GM21390 (cell line): ENCODE measurements around the gene ZBTB2.

ENCODE experiments used
- ATAC-seq: cut with Tn5 transposase; IDR thresholded peaks from one replicate; pipeline ENCODE4 v1.9.1; 2021; ENCODE audit not compliant: unreplicated experiment

ZBTB2 gene, protein sequence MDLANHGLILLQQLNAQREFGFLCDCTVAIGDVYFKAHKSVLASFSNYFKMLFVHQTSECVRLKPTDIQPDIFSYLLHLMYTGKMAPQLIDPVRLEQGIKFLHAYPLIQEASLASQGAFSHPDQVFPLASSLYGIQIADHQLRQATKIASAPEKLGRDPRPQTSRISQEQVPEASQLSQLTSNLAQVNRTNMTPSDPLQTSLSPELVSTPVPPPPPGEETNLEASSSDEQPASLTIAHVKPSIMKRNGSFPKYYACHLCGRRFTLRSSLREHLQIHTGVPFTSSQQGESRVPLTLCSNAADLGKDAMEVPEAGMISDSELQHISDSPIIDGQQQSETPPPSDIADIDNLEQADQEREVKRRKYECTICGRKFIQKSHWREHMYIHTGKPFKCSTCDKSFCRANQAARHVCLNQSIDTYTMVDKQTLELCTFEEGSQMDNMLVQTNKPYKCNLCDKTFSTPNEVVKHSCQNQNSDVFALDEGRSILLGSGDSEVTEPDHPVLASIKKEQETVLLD

GRCh38 chr6:151391471-151392413, at the start of gene ZBTB2:
Gene ZBTB2 (minus strand): TSS chr6:151391559. CDS start chr6:151373637, 17,922 bp downstream.
- ATAC-seq, result peak; percentile 13

- peak; percentile 46 for ATAC-seq
Measured at GRCh38 chr6:151440930-151441329, 49.6 kb upstream of the ZBTB2 start.

DNA sequence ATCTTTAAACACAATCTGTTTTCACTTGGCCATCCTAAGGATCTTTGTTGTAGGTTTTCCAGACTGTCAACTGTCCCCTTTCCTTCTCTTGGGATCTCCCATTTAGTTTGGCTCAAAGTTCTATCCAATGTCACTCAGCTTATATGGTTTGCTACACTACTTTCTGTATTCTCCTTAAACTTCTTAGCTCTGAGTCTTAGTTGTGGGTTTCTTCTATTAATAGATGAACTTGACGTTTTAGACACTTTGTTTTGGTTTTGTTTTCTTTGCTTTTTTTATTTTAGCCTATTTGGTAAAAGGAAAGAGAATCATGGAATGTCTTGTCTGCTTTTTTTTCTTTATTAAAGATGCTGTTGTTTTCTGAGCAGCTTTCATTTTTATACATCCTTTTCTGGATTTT, 49.1 kb upstream of the ZBTB2 start:
- ATAC-seq, result peak; percentile 67

- no peak for ATAC-seq
Measured at GRCh38 chr6:151437401-151437800, 46.0 kb upstream of the ZBTB2 start.

GRCh38 chr6:151436802-151437201, 45.4 kb upstream of the ZBTB2 start:
- no peak for ATAC-seq

DNA sequence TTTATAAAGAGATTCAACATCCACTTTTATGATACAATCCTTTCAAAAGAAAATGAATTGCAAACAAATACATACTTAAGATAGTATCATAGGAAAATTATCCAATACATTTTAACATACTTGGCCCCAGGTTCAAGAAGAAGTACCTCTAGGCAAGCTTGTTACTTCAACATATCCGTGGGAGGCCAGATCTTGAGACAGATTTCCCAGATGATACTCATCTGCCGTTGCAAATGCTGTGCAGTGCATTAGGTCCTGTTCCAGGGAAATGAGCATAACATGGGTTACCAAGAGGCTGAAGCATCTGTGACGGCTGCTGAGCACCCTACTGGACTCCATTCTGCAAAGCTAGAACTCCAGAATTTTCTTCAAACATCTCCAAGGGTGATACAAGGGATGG, 44.9 kb upstream of the ZBTB2 start:
- no peak for ATAC-seq

DNA sequence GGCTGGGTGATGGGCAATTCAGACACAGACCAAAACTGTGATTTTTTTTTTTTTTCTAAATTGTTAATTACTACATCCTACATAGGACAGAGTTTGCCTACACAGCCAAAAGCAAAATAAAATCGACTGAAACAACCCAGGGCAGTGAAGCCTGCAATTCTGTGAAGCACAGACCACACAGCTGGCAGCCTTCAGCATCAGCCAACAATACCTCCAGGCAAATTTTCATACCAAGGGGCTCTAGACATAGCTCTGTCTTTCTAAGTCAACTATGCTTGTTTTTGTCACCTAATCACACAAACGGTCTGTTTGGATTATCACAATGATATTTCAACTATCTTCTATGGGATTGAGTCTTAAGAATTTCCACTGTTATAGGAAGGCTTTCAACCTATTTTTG, 43.0 kb upstream of the ZBTB2 start:
- no peak for ATAC-seq

DNA sequence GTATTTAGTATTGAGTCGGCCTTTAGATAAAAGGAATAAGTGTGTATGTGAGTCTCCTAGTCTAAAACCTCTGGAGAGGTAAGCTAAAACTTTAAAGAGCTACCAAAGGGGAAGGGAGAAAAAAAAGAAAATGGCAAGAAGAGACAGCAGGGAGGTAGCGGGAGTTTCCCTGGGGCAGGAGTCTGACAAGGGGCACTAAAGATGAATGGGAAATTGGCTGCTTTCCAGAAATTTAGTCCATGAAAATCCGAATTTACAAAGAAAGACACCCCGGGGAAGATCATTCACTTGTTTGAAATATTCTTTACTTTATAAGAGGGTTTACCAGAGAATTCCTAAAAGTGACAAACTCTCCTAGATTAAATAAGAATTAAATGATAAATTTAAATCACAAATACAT, 41.3 kb upstream of the ZBTB2 start:
- ATAC-seq, result no peak

DNA sequence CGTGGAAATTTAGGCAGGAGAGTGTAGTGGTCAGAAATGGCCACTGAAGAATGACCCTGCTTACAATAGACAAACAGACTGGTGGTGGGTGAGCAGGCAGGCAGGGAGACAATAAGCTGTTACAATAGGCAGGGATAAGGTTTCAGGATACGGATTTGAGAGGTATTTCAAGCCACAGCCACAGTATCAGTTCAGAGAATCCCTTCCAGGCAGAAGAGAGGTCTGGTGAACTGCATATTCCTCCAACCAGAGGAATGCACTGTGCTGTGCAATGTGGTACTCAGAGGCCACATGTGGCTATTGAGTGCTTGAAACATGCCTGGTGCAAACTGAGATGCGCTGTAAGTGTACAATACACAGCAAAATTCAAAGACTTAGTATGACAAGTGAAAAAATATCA, 40.0 kb upstream of the ZBTB2 start:
- ATAC-seq, result no peak

DNA sequence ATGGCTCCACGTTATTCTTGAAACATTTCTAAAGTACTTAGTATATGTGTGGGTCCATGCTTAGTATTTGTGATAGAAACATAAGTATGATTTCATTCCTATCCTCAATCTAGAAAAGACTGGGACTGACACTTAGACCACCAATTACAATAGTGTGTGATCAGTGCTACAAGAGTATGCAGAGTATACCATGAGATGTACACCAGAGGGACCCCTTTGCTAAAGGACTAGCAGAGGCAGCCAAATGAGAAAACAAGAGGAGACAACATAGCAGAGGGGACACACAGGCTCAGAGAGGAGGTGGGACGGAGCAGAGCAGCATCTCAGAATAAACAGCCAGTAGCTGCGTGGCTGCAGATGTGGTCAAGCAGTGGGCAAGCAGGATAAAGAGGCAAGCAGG, 39.5 kb upstream of the ZBTB2 start:
- no peak for ATAC-seq

GRCh38 chr6:151428093-151428735, 36.9 kb upstream of the ZBTB2 start:
- no peak for ATAC-seq

- no peak for ATAC-seq
Measured at GRCh38 chr6:151425561-151425960, 34.2 kb upstream of the ZBTB2 start.

DNA sequence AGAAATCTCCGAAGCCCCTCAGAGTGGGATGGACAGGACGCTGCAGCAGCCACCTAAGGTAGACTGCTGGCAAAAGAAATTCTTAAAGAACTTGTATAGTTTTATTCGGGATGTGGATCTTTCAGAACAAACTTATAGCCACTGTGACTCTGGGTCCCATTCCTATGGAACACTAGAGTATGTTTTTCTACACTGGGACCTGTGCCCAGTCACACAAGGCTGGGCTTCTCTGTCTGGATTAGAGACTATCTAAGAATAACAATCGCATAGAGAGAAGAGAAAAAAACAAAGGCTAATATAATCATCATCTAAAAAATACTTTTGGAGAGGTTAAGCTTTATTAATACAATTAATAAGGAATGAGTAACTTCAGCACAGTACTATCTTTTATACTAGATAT, 31.6 kb upstream of the ZBTB2 start:
- ATAC-seq, result no peak

DNA sequence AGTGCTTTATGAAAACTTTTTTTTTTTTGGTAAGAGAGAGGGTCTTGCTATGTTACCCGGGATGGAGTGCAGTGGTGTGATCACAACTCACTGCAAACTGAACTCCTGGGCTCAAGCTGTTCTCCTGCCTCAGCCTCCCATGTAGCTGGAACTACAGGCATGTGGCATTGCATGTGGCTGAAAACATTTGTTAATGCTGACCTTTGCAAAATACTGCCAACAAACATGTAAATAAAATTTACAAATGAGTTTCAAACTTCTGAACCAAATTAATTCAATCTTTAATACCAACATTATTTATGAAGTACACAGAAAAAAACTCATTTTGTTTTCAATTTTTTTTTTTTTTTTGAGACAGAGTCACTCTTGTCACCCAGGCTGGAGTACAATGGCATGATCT, 26.1 kb upstream of the ZBTB2 start:
- no peak for ATAC-seq

DNA sequence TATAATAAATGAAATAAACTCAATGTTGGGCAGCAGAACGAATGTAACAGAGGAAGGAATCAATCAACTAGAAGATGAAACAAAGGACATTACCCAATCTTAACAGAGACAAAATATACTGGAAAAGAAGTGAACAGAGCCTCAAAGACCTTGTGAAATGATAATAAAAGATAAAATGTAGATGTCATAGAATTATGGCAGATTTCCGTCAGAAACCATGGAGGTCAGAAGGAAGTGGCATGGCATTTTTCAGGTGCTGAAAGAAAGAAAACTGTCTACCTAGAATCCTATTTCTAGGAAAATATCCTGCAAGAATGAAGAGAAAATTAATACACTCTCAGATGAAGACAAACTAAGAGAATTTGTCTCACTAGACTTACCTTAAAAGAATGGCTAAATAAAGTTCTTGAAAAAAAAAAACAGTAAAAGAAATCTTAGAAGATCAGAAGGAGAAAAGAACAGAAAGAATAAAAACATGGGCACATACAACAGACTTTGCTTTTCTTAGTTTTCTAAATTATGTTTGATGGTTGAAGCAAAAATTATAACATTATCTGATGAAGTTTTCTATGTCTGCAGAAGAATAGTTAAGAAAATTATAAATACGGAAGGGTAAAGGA, 23.4 kb upstream of the ZBTB2 start:
- ATAC-seq, result no peak

- ATAC-seq, result no peak
Measured at GRCh38 chr6:151413372-151414145, 22.2 kb upstream of the ZBTB2 start.

GRCh38 chr6:151412909-151413308, 21.6 kb upstream of the ZBTB2 start:
- no peak for ATAC-seq

GRCh38 chr6:151409679-151410078, 18.3 kb upstream of the ZBTB2 start:
- ATAC-seq, result no peak

DNA sequence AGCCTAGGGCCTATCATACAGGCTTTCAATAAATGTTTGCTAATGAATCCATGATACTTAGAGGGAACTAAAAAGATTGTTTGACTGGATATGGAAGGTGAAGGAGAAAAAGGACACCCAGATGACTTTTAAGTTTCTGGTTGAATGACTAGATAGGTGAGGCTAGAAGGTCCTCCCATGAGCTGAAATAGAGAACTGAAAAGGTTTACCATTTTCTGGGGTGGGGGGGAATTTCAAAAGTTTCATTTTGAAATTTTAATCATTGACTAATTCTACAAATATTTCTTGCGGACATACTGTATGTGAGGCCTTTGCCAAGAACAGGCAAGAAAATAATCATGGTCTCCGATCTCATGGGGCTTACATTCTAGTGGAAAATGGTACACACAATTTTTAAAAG, 17.9 kb upstream of the ZBTB2 start:
- no peak for ATAC-seq

DNA sequence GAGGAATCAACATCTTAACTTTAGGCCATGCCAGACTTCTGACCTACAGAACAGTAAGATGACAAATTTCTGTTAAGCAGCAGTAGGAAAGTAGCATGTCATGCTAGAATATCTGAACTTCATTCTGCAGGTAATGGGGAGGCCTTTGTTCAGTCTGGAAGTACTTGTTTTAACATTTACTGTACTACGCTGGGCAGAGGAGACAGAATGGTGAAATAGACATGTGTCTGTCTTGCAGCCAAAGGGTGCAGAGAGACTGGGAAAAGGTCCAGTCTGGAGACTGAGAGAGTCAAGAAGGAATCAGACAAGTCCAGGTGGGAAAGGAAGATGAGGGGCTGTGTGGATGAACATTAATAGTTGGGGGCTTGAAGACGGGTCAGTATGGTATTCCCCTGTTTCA, 17.5 kb upstream of the ZBTB2 start:
- no peak for ATAC-seq
